ENCODE results near the gene ARHGEF19. TPM values are rescaled to one million over a fixed set of nuclear protein-coding genes. Genes with fewer than 3 reads are reported as not detected.

Gene ARHGEF19
- total and polyA plus RNA-seq, 2 of the 13 experiments (the other 11 are each of a cell fraction or from before 2014, with no cell fraction given): 1.7 to 1.8 TPM

DNA sequence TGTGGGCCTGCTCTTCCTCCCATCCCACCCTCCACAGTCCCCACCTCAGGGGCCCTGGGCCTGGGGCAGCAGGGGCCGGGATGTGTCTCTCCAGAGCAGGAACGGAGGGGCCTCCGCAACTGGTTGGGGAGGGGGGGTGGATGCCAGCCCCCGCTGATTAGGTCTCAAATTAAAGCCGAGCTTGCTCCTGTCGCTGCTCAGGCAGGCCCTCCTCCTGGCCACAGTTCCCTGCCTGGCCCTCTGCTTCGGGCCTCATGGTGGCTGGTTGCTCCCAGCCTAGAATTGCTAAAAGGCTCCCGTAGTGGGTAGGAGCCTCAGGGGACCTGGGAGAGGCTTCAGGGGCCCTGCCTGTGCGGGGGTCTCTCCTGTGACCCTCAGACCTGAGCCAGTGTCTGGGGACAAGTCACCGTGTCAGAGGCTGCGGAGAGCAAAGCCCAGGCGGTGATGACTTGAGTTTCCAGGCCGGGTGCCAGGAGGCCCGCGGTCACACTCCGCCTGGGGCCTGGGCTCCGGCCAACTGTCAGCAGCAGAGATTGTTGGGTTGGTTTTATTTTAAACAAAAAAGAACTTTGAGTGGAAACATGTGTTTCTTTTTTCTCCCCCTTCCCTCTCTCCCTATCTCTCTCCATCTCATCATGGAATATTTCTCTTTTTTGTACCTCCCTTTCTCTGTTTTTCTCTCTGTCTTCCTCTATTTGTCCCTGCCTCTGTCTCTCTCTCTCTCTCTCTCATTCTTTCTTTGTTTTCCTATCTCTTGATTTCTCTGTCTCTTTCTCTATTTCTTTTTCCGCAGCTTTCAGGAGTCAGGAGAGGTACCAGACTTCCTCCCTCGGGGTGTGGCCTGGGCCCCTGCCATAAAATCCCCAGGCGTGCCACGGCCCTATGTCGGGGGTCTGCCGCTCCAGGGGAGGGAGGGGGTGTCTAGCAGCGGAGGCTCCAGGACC lies 36.6 kb downstream of the ARHGEF19 start (continued):
- TF ChIP-seq ZFYVE20 (CRISPR knock-in tag; IDR thresholded peaks at IDR 0.05; ENCODE audit: borderline replicate concordance, low read depth) (no peak), CREM (IDR thresholded peaks at IDR 0.05) (no peak), CREM (CRISPR knock-in tag; IDR thresholded peaks at IDR 0.05) (no peak), NCOA1 (CRISPR knock-in tag; IDR thresholded peaks at IDR 0.05) (0 out of 2 replicates have a peak, but pooled peaks have one; percentile 2), DR1 (CRISPR knock-in tag; IDR thresholded peaks at IDR 0.05) (peak; percentile 67; the same call in 1 of the 2 replicates), POLR2AphosphoS5 (IDR thresholded peaks at IDR 0.05; ENCODE audit: low read depth, low read length) (0 out of 2 replicates have a peak, but pooled peaks have one; percentile 20), ZFP36L2 (CRISPR knock-in tag; IDR thresholded peaks at IDR 0.05) (0 out of 2 replicates have a peak, but pooled peaks have one; percentile 41), ZNF44 (CRISPR knock-in tag; IDR thresholded peaks at IDR 0.05) (no peak), TRIM24 (CRISPR knock-in tag; IDR thresholded peaks at IDR 0.05) (no peak), ZNF562 (CRISPR knock-in tag; IDR thresholded peaks at IDR 0.05; ENCODE audit: borderline replicate concordance) (no peak), ZMYM2 (CRISPR knock-in tag; IDR thresholded peaks at IDR 0.05) (no peak), SRSF4 (IDR thresholded peaks at IDR 0.05; ENCODE audit: low read depth, low read length, poor library complexity, severe bottlenecking) (no peak), RXRB (CRISPR knock-in tag; IDR thresholded peaks at IDR 0.05; ENCODE audit: borderline replicate concordance) (peak; percentile 38; the same call in 1 of the 2 replicates), BCL6 (CRISPR knock-in tag; IDR thresholded peaks at IDR 0.05) (no peak), GATAD1 (CRISPR knock-in tag; IDR thresholded peaks at IDR 0.05) (0 out of 2 replicates have a peak, but pooled peaks have one; percentile 23), NFKBIZ (CRISPR knock-in tag; IDR thresholded peaks at IDR 0.05) (no peak), POLR2G (IDR thresholded peaks at IDR 0.05; ENCODE audit: low read depth, low read length) (peak; percentile 61), BRCA1 (CRISPR knock-in tag; IDR thresholded peaks at IDR 0.05) (no peak), ARHGAP35 (CRISPR knock-in tag; IDR thresholded peaks at IDR 0.05; ENCODE audit: borderline replicate concordance) (no peak)
- TF ChIP-seq, protein P1, sequence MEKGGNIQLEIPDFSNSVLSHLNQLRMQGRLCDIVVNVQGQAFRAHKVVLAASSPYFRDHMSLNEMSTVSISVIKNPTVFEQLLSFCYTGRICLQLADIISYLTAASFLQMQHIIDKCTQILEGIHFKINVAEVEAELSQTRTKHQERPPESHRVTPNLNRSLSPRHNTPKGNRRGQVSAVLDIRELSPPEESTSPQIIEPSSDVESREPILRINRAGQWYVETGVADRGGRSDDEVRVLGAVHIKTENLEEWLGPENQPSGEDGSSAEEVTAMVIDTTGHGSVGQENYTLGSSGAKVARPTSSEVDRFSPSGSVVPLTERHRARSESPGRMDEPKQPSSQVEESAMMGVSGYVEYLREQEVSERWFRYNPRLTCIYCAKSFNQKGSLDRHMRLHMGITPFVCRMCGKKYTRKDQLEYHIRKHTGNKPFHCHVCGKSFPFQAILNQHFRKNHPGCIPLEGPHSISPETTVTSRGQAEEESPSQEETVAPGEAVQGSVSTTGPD (CRISPR knock-in tag; IDR thresholded peaks at IDR 0.05): no peak
- TF ChIP-seq, protein P2, sequence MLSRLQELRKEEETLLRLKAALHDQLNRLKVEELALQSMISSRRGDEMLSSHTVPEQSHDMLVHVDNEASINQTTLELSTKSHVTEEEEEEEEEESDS (CRISPR knock-in tag; IDR thresholded peaks at IDR 0.05; ENCODE audit: borderline replicate concordance): no peak
- TF ChIP-seq, protein P3, sequence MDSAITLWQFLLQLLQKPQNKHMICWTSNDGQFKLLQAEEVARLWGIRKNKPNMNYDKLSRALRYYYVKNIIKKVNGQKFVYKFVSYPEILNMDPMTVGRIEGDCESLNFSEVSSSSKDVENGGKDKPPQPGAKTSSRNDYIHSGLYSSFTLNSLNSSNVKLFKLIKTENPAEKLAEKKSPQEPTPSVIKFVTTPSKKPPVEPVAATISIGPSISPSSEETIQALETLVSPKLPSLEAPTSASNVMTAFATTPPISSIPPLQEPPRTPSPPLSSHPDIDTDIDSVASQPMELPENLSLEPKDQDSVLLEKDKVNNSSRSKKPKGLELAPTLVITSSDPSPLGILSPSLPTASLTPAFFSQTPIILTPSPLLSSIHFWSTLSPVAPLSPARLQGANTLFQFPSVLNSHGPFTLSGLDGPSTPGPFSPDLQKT (CRISPR knock-in tag; IDR thresholded peaks at IDR 0.05; ENCODE audit: borderline replicate concordance): no peak
- TF ChIP-seq, protein P4, sequence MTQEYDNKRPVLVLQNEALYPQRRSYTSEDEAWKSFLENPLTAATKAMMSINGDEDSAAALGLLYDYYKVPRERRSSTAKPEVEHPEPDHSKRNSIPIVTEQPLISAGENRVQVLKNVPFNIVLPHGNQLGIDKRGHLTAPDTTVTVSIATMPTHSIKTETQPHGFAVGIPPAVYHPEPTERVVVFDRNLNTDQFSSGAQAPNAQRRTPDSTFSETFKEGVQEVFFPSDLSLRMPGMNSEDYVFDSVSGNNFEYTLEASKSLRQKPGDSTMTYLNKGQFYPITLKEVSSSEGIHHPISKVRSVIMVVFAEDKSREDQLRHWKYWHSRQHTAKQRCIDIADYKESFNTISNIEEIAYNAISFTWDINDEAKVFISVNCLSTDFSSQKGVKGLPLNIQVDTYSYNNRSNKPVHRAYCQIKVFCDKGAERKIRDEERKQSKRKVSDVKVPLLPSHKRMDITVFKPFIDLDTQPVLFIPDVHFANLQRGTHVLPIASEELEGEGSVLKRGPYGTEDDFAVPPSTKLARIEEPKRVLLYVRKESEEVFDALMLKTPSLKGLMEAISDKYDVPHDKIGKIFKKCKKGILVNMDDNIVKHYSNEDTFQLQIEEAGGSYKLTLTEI (CRISPR knock-in tag; conservative IDR thresholded peaks at IDR 0.05): no peak

All from HepG2 (cell line).